IMR-90 (cell line): ENCODE measurements around the gene KCNQ1.

ENCODE experiments used
- CHD1 ChIP-seq: IDR thresholded peaks from 2 replicates; pipeline ENCODE4 v1.6.1; 2012; ENCODE audit warnings: low read depth, low read length, improper control_type of control experiment
- FOS ChIP-seq: fragments of 150-350 bp; IDR thresholded peaks from 2 replicates; pipeline ENCODE4 v1.6.1; 2016; ENCODE audit warnings: low read depth, low read length
- MAFK ChIP-seq: IDR thresholded peaks from 2 replicates; pipeline ENCODE4 v1.6.1; 2012; ENCODE audit warnings: low read depth, low read length, improper control_type of control experiment
- MXI1 ChIP-seq: IDR thresholded peaks from 2 replicates; pipeline ENCODE4 v1.6.1; 2012; ENCODE audit warnings: low read depth, mild to moderate bottlenecking, low read length, moderate library complexity, borderline replicate concordance
- POLR2A ChIP-seq: IDR thresholded peaks from 2 replicates; pipeline ENCODE4 v1.6.1; 2012; ENCODE audit warnings: mild to moderate bottlenecking, low read depth, low read length
- RCOR1 ChIP-seq: IDR thresholded peaks from 2 replicates; pipeline ENCODE4 v1.6.1; 2012; ENCODE audit warnings: mild to moderate bottlenecking, low read length, improper control_type of control experiment; ENCODE audit not compliant: insufficient replicate concordance
- SMC3 ChIP-seq: fragments of 150-350 bp; IDR thresholded peaks from 2 replicates; pipeline ENCODE4 v1.6.1; 2016; ENCODE audit warnings: low read depth, mild to moderate bottlenecking, antibody characterized with exemption, low read length, moderate library complexity
- TF ChIP-seq, protein P1 (sequence below): conservative IDR thresholded peaks from 2 replicates; pipeline ENCODE4 v1.5.1; 2012; ENCODE audit warnings: mild to moderate bottlenecking, low read depth, low read length, improper control_type of control experiment
- TF ChIP-seq, protein P2 (sequence below): fragments of 150-350 bp; IDR thresholded peaks from 2 replicates; pipeline ENCODE4 v1.6.1; 2017; ENCODE audit warnings: mild to moderate bottlenecking, antibody characterized with exemption, low read length, low read depth

DNA sequence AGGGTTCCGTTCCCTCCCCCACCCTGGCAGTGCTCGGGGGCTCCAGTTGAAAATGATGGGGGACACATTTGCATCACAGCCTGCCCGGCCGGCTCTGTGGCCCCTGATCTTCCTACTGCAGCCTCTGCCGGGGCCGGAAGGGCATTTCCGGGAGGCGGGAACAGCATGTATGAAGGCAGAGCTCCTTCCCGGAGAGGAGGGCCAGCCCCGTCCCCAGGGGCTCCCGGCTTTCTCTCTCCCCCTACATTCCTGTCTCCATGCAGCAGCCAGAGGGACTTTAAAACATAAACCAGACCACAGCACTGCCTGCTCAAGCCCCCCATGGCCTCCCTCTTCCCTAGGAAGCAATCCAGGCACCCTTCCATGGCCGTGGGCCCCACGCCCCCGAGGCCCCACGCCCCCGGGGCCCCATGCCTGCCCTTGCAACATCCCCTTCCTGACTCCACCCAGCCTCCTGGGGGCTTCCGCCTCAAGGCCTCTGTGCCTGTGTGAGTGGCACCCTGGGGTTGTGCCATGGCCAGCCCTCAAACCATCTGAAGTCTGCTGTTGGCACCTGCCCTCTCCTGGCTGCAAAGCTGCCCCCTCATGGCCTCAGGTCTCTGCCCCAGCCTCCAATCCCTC is 367.7 kb downstream of the KCNQ1 start:
- TF ChIP-seq, protein P1, sequence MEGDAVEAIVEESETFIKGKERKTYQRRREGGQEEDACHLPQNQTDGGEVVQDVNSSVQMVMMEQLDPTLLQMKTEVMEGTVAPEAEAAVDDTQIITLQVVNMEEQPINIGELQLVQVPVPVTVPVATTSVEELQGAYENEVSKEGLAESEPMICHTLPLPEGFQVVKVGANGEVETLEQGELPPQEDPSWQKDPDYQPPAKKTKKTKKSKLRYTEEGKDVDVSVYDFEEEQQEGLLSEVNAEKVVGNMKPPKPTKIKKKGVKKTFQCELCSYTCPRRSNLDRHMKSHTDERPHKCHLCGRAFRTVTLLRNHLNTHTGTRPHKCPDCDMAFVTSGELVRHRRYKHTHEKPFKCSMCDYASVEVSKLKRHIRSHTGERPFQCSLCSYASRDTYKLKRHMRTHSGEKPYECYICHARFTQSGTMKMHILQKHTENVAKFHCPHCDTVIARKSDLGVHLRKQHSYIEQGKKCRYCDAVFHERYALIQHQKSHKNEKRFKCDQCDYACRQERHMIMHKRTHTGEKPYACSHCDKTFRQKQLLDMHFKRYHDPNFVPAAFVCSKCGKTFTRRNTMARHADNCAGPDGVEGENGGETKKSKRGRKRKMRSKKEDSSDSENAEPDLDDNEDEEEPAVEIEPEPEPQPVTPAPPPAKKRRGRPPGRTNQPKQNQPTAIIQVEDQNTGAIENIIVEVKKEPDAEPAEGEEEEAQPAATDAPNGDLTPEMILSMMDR, result no peak
- TF ChIP-seq POLR2A (no peak), RCOR1 (no peak), MAFK (no peak), MXI1 (no peak), SMC3 (no peak), CHD1 (no peak), FOS (no peak)
- TF ChIP-seq, protein P2, sequence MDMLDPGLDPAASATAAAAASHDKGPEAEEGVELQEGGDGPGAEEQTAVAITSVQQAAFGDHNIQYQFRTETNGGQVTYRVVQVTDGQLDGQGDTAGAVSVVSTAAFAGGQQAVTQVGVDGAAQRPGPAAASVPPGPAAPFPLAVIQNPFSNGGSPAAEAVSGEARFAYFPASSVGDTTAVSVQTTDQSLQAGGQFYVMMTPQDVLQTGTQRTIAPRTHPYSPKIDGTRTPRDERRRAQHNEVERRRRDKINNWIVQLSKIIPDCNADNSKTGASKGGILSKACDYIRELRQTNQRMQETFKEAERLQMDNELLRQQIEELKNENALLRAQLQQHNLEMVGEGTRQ, result no peak
